Stimulated activated CD8-positive, alpha-beta memory T cell treated with anti-CD3 and anti-CD28 coated beads, Interleukin-7, amount 100 ng/mL, for 24 hours (primary cell): Measurements from ENCODE around the gene RARRES2.

Experiments used
- DNase-seq: peaks from one replicate; pipeline ENCODE4 v3.0.0-alpha.2; 2020; ENCODE audit warnings: low read depth

RARRES2 gene

GRCh38 chr7:150376560-150376959, 35.1 kb upstream of the RARRES2 start:
- no peak for DNase-seq

DNA sequence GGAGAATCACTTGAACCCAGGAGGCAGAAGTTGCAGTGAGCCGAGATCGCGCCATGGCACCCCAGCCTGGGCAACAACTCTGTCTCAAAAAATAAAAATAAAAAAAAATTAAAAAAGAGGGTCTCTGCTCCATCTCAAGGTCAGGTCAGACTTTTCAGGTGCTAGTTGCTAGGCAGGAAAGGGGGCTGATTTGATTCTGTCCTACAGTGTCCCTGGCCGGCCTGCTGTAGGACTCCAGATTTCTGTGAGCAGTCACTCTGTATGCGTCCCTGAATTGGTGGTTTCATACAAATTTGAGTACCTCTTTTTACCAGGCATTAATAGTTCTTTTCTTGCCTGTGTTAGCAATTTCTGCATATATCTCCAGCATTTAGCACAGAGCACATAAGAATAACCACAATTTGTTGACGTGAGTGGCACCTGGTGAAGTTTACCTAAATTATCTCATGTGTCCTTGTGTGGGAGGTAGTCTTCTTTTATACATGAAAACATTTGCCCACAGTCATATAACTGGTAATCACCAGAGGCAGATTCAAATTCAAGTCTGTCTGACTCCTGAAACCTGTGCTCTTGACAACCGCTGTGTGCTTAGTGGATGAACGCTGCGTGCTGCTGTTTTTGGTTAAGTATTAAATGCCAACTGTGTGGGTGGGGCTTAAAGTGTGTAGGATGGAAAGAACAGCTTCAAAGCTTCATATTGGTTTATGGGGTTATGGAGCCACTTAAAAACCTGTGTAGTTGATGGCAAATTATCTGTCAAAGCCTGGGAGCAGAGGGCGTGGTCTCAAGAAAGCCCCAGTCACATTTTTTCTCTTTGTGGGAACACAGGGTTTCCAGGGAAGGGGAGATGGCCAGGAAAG, 34.5 kb upstream of the RARRES2 start:
- DNase-seq: no peak

DNA sequence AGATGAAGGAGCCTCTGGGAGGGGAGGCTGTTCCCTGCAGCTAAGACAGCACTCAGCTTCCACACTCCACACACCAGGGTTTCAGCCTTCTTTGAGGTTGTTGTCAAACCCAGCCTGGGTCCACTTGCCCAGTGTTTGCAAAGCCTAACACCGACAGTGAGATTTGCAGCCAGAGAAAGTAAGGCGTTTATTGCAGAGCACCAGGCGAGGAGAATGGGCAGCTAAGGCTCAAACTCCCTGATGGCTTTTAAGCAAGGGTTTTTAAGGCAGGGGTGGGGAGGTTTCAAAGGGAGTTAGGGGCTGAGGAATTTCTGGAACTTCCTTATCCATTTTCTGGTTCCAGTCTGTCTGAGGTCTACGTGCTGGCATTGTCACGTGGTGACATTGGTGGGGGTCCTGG, 33.0 kb upstream of the RARRES2 start:
- DNase-seq: no peak

- DNase-seq: no peak
Observed at GRCh38 chr7:150374026-150374425, 32.6 kb upstream of the RARRES2 start.

- no peak for DNase-seq
Observed at GRCh38 chr7:150373049-150373801, 31.8 kb upstream of the RARRES2 start.

- DNase-seq: no peak
Observed at GRCh38 chr7:150372271-150373048, 31.0 kb upstream of the RARRES2 start.

DNA sequence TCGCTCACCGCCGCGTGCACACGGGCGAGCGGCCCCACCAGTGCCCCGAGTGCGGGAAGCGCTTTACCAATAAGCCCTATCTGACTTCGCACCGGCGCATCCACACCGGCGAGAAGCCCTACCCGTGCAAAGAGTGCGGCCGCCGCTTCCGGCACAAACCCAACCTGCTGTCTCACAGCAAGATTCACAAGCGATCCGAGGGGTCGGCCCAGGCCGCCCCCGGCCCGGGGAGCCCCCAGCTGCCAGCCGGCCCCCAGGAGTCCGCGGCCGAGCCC, 30.5 kb upstream of the RARRES2 start:
- DNase-seq: no peak

DNA sequence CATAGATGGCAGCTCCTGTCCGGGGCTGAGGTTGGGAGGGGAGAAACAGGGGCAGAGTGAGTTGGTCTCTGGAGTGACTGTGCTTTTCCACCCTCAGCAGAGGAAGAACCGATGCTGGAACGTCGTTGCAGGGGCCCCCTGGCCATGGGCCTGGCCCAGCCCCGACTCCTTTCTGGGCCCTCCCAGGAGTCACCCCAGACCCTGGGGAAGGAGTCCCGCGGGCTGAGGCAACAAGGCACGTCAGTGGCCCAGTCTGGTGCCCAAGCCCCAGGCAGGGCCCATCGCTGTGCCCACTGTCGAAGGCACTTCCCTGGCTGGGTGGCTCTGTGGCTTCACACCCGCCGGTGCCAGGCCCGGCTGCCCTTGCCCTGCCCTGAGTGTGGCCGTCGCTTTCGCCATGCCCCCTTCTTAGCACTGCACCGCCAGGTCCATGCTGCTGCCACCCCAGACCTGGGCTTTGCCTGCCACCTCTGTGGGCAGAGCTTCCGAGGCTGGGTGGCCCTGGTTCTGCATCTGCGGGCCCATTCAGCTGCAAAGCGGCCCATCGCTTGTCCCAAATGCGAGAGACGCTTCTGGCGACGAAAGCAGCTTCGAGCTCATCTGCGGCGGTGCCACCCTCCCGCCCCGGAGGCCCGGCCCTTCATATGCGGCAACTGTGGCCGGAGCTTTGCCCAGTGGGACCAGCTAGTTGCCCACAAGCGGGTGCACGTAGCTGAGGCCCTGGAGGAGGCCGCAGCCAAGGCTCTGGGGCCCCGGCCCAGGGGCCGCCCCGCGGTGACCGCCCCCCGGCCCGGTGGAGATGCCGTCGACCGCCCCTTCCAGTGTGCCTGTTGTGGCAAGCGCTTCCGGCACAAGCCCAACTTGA, 29.9 kb upstream of the RARRES2 start:
- no peak for DNase-seq

DNA sequence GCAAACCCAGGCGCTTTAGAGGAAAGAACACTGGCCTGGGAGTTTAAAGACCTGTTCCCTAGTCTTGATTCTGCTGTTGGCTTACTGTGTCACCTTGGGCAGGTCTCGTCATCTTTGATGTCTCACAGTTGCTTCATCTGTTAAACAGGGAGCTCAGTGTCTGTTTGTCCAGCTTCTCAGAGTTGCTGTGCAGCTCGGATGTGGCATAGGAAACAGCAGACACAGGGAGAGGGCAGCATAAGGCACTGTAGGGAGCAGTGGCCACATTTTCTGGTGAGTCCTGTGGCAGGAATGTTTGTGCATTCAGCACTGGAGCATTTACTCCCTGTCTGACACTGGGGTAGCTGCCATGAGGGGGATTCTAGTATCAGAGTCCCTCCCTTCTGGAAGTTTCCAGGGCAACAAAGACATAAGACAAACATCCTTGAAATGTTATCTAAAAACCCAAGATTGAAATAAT, 29.2 kb upstream of the RARRES2 start:
- no peak for DNase-seq

DNA sequence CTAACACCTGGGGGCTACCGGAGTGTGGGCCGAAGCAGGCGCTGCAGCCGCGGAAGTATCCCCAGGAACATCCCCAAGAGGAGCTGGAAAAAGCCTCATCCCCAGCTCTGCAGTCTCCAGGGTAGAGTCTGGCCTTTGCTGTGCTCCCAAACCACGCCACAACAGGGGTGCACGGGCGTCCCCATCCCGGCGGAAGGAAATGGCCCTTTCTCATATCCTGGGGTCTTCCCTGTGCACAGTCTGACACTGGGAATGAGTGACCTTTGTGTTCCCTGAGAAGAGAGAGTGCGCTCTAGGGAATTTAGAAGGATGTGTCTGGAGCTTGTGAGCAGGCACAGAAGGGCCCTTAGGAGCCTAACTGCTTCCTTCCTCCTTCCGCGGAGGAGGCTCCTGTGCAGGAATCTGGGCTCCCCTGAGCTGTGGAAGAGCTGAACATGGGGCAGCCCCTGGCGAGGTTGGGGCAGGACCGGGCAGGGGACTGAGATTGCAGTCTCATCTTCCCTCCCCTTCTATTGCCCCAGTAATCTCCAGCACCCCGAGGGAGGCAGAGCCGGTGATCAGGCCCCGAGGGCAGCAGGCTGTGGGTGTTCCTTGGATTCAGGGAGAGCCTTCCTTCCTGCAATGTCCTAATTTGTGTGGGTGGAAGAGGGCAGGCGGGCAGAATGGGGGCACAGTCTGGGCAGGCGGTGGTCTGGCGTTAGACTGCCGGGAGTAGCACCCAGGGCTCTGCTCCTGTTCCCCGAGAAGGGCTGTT, 28.5 kb upstream of the RARRES2 start:
- DNase-seq: no peak

- no peak for DNase-seq
Observed at GRCh38 chr7:150368884-150369747, 27.7 kb upstream of the RARRES2 start.

- DNase-seq: peak; percentile 65
Observed at GRCh38 chr7:150368096-150368883, 26.9 kb upstream of the RARRES2 start, which contains the start of gene REPIN1. Gene REPIN1 (plus strand): TSS chr7:150368822. CDS start chr7:150369712, 890 bp downstream.

DNA sequence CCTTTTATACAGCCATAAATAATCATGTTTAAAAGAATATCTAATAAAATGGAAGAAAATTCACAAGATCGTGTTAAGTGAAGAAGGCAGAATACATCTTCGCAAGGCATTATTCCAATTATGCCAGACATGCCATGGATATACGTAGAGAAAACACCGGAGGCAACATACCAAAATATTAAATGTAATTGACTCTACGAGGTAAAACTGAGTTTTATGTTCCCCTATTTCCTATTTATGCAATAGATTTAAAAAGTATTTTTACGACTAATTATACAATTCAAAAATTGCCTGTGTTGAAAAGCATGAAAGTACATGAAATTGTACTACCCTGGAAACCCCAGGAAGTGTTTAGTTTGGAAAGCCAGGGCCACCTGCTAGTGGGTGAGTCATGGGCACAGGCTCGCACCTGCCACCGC, 26.3 kb upstream of the RARRES2 start:
- no peak for DNase-seq

- DNase-seq: no peak
Observed at GRCh38 chr7:150365673-150366398, 24.4 kb upstream of the RARRES2 start.

- DNase-seq: no peak
Observed at GRCh38 chr7:150365194-150365593, 23.8 kb upstream of the RARRES2 start.

GRCh38 chr7:150363872-150364271, 22.4 kb upstream of the RARRES2 start:
- no peak for DNase-seq

DNA sequence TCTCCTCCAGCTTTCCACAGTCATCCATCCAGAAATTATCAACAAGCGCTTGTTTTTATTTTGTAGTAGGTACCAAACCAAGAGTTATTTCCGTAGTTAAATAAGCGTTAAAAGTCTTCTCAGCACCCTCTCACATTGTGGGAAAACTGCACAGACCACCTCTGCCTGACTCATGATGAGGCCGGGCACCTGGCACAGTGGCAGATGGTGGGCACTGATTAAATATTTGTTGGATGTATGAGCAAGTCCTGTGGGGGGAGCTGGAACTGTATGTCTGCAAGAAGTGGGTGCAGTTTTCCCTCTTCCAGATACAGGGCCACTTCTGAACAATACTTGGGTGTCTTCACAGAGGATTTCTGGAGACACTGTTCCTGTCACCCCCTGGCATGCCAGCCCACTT, 21.9 kb upstream of the RARRES2 start:
- DNase-seq: no peak
